ENCODE results near the gene MACROH2A2.

DNA sequence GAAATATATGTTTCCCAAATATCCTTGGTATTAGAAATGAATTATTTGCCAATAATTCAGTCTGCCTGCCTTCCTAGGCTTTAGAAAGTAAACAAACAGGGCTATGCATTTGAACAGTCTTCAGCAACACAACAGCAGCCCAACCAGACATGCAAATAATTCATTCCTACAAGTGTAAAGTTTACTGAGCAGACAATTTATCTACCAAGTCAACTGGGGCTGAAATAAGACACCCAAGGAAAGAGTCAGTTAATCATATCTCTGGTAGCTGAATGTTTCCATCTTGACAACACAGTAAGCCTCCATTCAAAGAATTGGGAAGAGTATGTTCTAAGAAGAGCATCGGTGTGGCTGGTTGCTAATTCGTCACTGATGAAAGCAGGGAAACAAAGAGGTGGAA lies 41.6 kb downstream of the MACROH2A2 start:
- no peak for TF ChIP-seq TAF1 (IDR thresholded peaks at IDR 0.05; ENCODE audit: borderline replicate concordance, low read depth, low read length)
- no peak for TF ChIP-seq POLR2AphosphoS5 (IDR thresholded peaks at IDR 0.05; ENCODE audit: low read depth, low read length)
